ENCODE results near the gene PID1. TPM values are rescaled to one million over a fixed set of nuclear protein-coding genes. Genes with fewer than 3 reads are reported as not detected.

Gene PID1
- total RNA-seq, 1 experiment from 2014 or later = 2.9 TPM

- no peaks in the 10 kb centered on the region for H3K9me3 ChIP-seq (ENCODE audit: control insufficient read depth, insufficient read depth, low read depth, low read length)
- POLR2A ChIA-PET = interaction anchor here (0.5 to 0.6 kb wide), 2 partner anchors 20 to 1794 kb away, joined by 4 read pairs; no protein-coding TSS in a partner anchor
- intact Hi-C loops (cut with micrococcal nuclease; ENCODE audit: unreplicated experiment) (loop anchor here (1.0 to 10.0 kb wide), 3 partner anchors 142 to 1379 kb away; no protein-coding TSS in a partner anchor), in situ Hi-C loops (cut with HindIII; ENCODE audit: low pct_unique_long_range_greater_than_20kb, low sequenced_read_pairs) (no loop called here)
- no TSS peak for BruUV-seq (replicated peaks)
- no peak for TF ChIP-seq SIN3A (IDR thresholded peaks at IDR 0.05; ENCODE audit: borderline replicate concordance, insufficient read depth, low read depth, low read length)
- TF ChIP-seq POLR2AphosphoS5 (IDR thresholded peaks at IDR 0.05; ENCODE audit: low read depth, low read length) = no peak
- TF ChIP-seq CTCF (IDR thresholded peaks at IDR 0.05) = peak; percentile 86
- no peak for TF ChIP-seq REST (IDR thresholded peaks at IDR 0.05; ENCODE audit: insufficient read depth in 1 of 2, low read depth in 2 of 2, low read length in 1 of 2)
- TF ChIP-seq TCF7L2 (IDR thresholded peaks at IDR 0.05; ENCODE audit: low read depth, low read length) = no peak
- no peak overlapping the region for H3K27ac ChIP-seq (ENCODE audit: low read length)
- H3K27me3 ChIP-seq (ENCODE audit: control insufficient read depth, insufficient read depth, low read length) = peaks cover 12% of the 10 kb centered on the region; the same call in 1 of the 2 replicates
- CTCF ChIA-PET = interaction anchor here (0.7 kb wide), 1 partner anchor 136 kb away, joined by 3 read pairs; no protein-coding TSS in a partner anchor
- ATAC-seq = peak; percentile 90
- H3K4me1 ChIP-seq (ENCODE audit: control insufficient read depth, insufficient read depth, low read length) = peaks cover 4% of the 10 kb centered on the region
- H3K36me3 ChIP-seq (ENCODE audit: control insufficient read depth, insufficient read depth, low read length) = no peaks in the 10 kb centered on the region
- peak; percentile 61 for DNase-seq (ENCODE audit: low read depth, low spot score)
- peak overlapping the region in 1 of 2 experiments; percentile 15; a peak in 1 of 4 replicates for H3K4me3 ChIP-seq (ENCODE audit: low read depth in 2 of 2, low read length in 2 of 2)
These were observed 2.7 kb upstream of the PID1 start for GRCh38 chr2:229273723-229274338.

GRCh38 chr2:229273006-229273722 is 2.1 kb upstream of the PID1 start:
- peak overlapping the region in 1 of 2 experiments; percentile 15; a peak in 1 of 4 replicates for H3K4me3 ChIP-seq (ENCODE audit: low read depth in 2 of 2, low read length in 2 of 2)
- TF ChIP-seq POLR2AphosphoS5 (IDR thresholded peaks at IDR 0.05; ENCODE audit: low read depth, low read length) (no peak), CTCF (IDR thresholded peaks at IDR 0.05) (no peak), SIN3A (IDR thresholded peaks at IDR 0.05; ENCODE audit: borderline replicate concordance, insufficient read depth, low read depth, low read length) (no peak), TCF7L2 (IDR thresholded peaks at IDR 0.05; ENCODE audit: low read depth, low read length) (no peak), REST (IDR thresholded peaks at IDR 0.05; ENCODE audit: insufficient read depth in 1 of 2, low read depth in 2 of 2, low read length in 1 of 2) (no peak)
- DNase-seq (ENCODE audit: low read depth, low spot score) = no peak
- intact Hi-C loops (cut with micrococcal nuclease; ENCODE audit: unreplicated experiment) = loop anchor here (1.0 to 10.0 kb wide), 3 partner anchors 141 to 1378 kb away; no protein-coding TSS in a partner anchor
- ChIA-PET CTCF (interaction anchor here (0.7 kb wide), 1 partner anchor 136 kb away, joined by 3 read pairs; no protein-coding TSS in a partner anchor), POLR2A (interaction anchor here (0.6 kb wide), 1 partner anchor 1793 kb away, joined by 4 read pairs; no protein-coding TSS in a partner anchor)
- no peak for ATAC-seq
- in situ Hi-C loops (cut with HindIII; ENCODE audit: low pct_unique_long_range_greater_than_20kb, low sequenced_read_pairs) = no loop called here
- H3K27ac ChIP-seq (ENCODE audit: low read length) = no peak overlapping the region
- H3K9me3 ChIP-seq (ENCODE audit: control insufficient read depth, insufficient read depth, low read depth, low read length) = no peaks in the 10 kb centered on the region
- no peaks in the 10 kb centered on the region for H3K36me3 ChIP-seq (ENCODE audit: control insufficient read depth, insufficient read depth, low read length)
- peaks cover 5% of the 10 kb centered on the region for H3K4me1 ChIP-seq (ENCODE audit: control insufficient read depth, insufficient read depth, low read length)
- BruUV-seq (replicated peaks) = no TSS peak
- peaks cover 12% of the 10 kb centered on the region; the same call in 1 of the 2 replicates for H3K27me3 ChIP-seq (ENCODE audit: control insufficient read depth, insufficient read depth, low read length)

All from Panc1 (cell line).